Measurements from ENCODE around the gene TMCC1. TPM values are rescaled to one million over a fixed set of nuclear protein-coding genes. Genes with fewer than 3 reads are reported as not detected.

The TMCC1 gene
- total RNA-seq, 2 experiments from 2014 or later: 15.9 to 16.8 TPM

GRCh38 chr3:129738172-129738571, 155.3 kb downstream of the TMCC1 start:
- no peaks in the 10 kb centered on the region for H3K9me3 Mint-ChIP-seq (ENCODE audit: insufficient read depth)
- no peak overlapping the region for H3K4me3 Mint-ChIP-seq
- ChIA-PET POLR2A (no interaction called here), CTCF (no interaction called here)
- ATAC-seq: no peak
- no peaks in the 10 kb centered on the region for H3K27me3 Mint-ChIP-seq (ENCODE audit: low read depth)
- no peak for DNase-seq
- H3K4me1 Mint-ChIP-seq (ENCODE audit: low read depth): no peaks in the 10 kb centered on the region
- H3K27ac Mint-ChIP-seq: no peak overlapping the region
- H3K36me3 Mint-ChIP-seq (ENCODE audit: low read depth): no peaks in the 10 kb centered on the region

- H3K36me3 Mint-ChIP-seq (ENCODE audit: low read depth): no peaks in the 10 kb centered on the region
- POLR2A ChIA-PET: interaction anchor here (0.6 kb wide), 1 partner anchor 498 kb away, joined by 3 read pairs; no protein-coding TSS in a partner anchor
- H3K4me3 Mint-ChIP-seq: no peak overlapping the region
- H3K27me3 Mint-ChIP-seq (ENCODE audit: low read depth): no peaks in the 10 kb centered on the region
- ATAC-seq (no peak), DNase-seq (no peak)
- CTCF ChIA-PET: no interaction called here
- H3K4me1 Mint-ChIP-seq (ENCODE audit: low read depth): no peaks in the 10 kb centered on the region
- no peak overlapping the region for H3K27ac Mint-ChIP-seq
- no peaks in the 10 kb centered on the region for H3K9me3 Mint-ChIP-seq (ENCODE audit: insufficient read depth)
Observed at GRCh38 chr3:129736070-129736469, 157.4 kb downstream of the TMCC1 start.

GRCh38 chr3:129735638-129736037, 157.9 kb downstream of the TMCC1 start:
- Mint-ChIP-seq H3K9me3 (ENCODE audit: insufficient read depth) (no peaks in the 10 kb centered on the region), H3K36me3 (ENCODE audit: low read depth) (no peaks in the 10 kb centered on the region), H3K4me3 (no peak overlapping the region), H3K27me3 (ENCODE audit: low read depth) (no peaks in the 10 kb centered on the region), H3K27ac (no peak overlapping the region), H3K4me1 (ENCODE audit: low read depth) (no peaks in the 10 kb centered on the region)
- CTCF ChIA-PET: interaction anchor here (0.7 kb wide), 1 partner anchor 22 kb away, joined by 4 read pairs; no protein-coding TSS in a partner anchor
- ATAC-seq (no peak), DNase-seq (no peak)
- POLR2A ChIA-PET: no interaction called here

GRCh38 chr3:129734449-129734848, 159.1 kb downstream of the TMCC1 start:
- Mint-ChIP-seq H3K4me1 (ENCODE audit: low read depth) (no peaks in the 10 kb centered on the region), H3K27ac (no peak overlapping the region), H3K36me3 (ENCODE audit: low read depth) (no peaks in the 10 kb centered on the region), H3K4me3 (no peak overlapping the region), H3K27me3 (ENCODE audit: low read depth) (no peaks in the 10 kb centered on the region), H3K9me3 (ENCODE audit: insufficient read depth) (no peaks in the 10 kb centered on the region)
- no peak for ATAC-seq
- ChIA-PET POLR2A (no interaction called here), CTCF (no interaction called here)
- no peak for DNase-seq

GRCh38 chr3:129732200-129732876, 161.2 kb downstream of the TMCC1 start:
- ATAC-seq (no peak), DNase-seq (no peak)
- no peaks in the 10 kb centered on the region for H3K36me3 Mint-ChIP-seq (ENCODE audit: low read depth)
- no peaks in the 10 kb centered on the region for H3K9me3 Mint-ChIP-seq (ENCODE audit: insufficient read depth)
- H3K27me3 Mint-ChIP-seq (ENCODE audit: low read depth): no peaks in the 10 kb centered on the region
- no peak overlapping the region for H3K27ac Mint-ChIP-seq
- ChIA-PET POLR2A (no interaction called here), CTCF (no interaction called here)
- no peak overlapping the region for H3K4me3 Mint-ChIP-seq
- no peaks in the 10 kb centered on the region for H3K4me1 Mint-ChIP-seq (ENCODE audit: low read depth)

GRCh38 chr3:129727707-129728106, 165.8 kb downstream of the TMCC1 start:
- no peak for DNase-seq
- no peak overlapping the region for H3K27ac Mint-ChIP-seq
- ChIA-PET POLR2A (no interaction called here), CTCF (interaction anchor here (0.6 to 1.0 kb wide), 3 partner anchors 13 to 433 kb away, joined by 3 read pairs; no protein-coding TSS in a partner anchor)
- H3K4me3 Mint-ChIP-seq: no peak overlapping the region
- no peak for ATAC-seq
- no peaks in the 10 kb centered on the region for H3K36me3 Mint-ChIP-seq (ENCODE audit: low read depth)
- H3K9me3 Mint-ChIP-seq (ENCODE audit: insufficient read depth): no peaks in the 10 kb centered on the region
- H3K4me1 Mint-ChIP-seq (ENCODE audit: low read depth): no peaks in the 10 kb centered on the region
- no peaks in the 10 kb centered on the region for H3K27me3 Mint-ChIP-seq (ENCODE audit: low read depth)

- no peak overlapping the region for H3K4me3 Mint-ChIP-seq
- no peak for DNase-seq
- ATAC-seq: no peak
- H3K4me1 Mint-ChIP-seq (ENCODE audit: low read depth): no peaks in the 10 kb centered on the region
- no peaks in the 10 kb centered on the region for H3K9me3 Mint-ChIP-seq (ENCODE audit: insufficient read depth)
- CTCF ChIA-PET: interaction anchor here (0.6 kb wide), 1 partner anchor 20 kb away, joined by 3 read pairs; no protein-coding TSS in a partner anchor
- no peaks in the 10 kb centered on the region for H3K36me3 Mint-ChIP-seq (ENCODE audit: low read depth)
- POLR2A ChIA-PET: interaction anchor here (0.6 kb wide), 1 partner anchor 12 kb away, joined by 3 read pairs; no protein-coding TSS in a partner anchor
- no peak overlapping the region for H3K27ac Mint-ChIP-seq
- H3K27me3 Mint-ChIP-seq (ENCODE audit: low read depth): no peaks in the 10 kb centered on the region
Observed at GRCh38 chr3:129723558-129724324, 169.8 kb downstream of the TMCC1 start.

- H3K27me3 Mint-ChIP-seq (ENCODE audit: low read depth): no peaks in the 10 kb centered on the region
- CTCF ChIA-PET: no interaction called here
Observed at GRCh38 chr3:129722527-129722926, 171.0 kb downstream of the TMCC1 start.

GRCh38 chr3:129718201-129718600, 175.3 kb downstream of the TMCC1 start:
- H3K36me3 Mint-ChIP-seq (ENCODE audit: low read depth): no peaks in the 10 kb centered on the region
- no peaks in the 10 kb centered on the region for H3K27me3 Mint-ChIP-seq (ENCODE audit: low read depth)
- no peaks in the 10 kb centered on the region for H3K9me3 Mint-ChIP-seq (ENCODE audit: insufficient read depth)
- no peak overlapping the region for H3K27ac Mint-ChIP-seq
- ChIA-PET POLR2A (no interaction called here), CTCF (no interaction called here)
- DNase-seq (no peak), ATAC-seq (no peak)
- no peaks in the 10 kb centered on the region for H3K4me1 Mint-ChIP-seq (ENCODE audit: low read depth)
- no peak overlapping the region for H3K4me3 Mint-ChIP-seq

More at GRCh38 chr3:129722527-129722926, 171.0 kb downstream of the TMCC1 start:
- Mint-ChIP-seq H3K4me3 (no peak overlapping the region), H3K36me3 (ENCODE audit: low read depth) (no peaks in the 10 kb centered on the region), H3K27ac (no peak overlapping the region), H3K9me3 (ENCODE audit: insufficient read depth) (no peaks in the 10 kb centered on the region), H3K4me1 (ENCODE audit: low read depth) (no peaks in the 10 kb centered on the region)
- POLR2A ChIA-PET: no interaction called here
- DNase-seq: no peak
- no peak for ATAC-seq

- Mint-ChIP-seq H3K27ac (no peak overlapping the region), H3K27me3 (ENCODE audit: low read depth) (no peaks in the 10 kb centered on the region), H3K9me3 (ENCODE audit: insufficient read depth) (no peaks in the 10 kb centered on the region), H3K4me3 (no peak overlapping the region), H3K36me3 (ENCODE audit: low read depth) (no peaks in the 10 kb centered on the region), H3K4me1 (ENCODE audit: low read depth) (no peaks in the 10 kb centered on the region)
- no peak for DNase-seq
- ChIA-PET POLR2A (no interaction called here), CTCF (interaction anchor here (0.6 kb wide), 1 partner anchor 139 kb away, joined by 3 read pairs; no protein-coding TSS in a partner anchor)
- no peak for ATAC-seq
Observed at GRCh38 chr3:129715854-129716253, 177.7 kb downstream of the TMCC1 start.

- H3K27me3 Mint-ChIP-seq (ENCODE audit: low read depth): no peaks in the 10 kb centered on the region
- H3K9me3 Mint-ChIP-seq (ENCODE audit: insufficient read depth): no peaks in the 10 kb centered on the region
- DNase-seq (no peak), ATAC-seq (no peak)
- H3K4me1 Mint-ChIP-seq (ENCODE audit: low read depth): no peaks in the 10 kb centered on the region
- CTCF ChIA-PET: no interaction called here
- POLR2A ChIA-PET: no interaction called here
- H3K36me3 Mint-ChIP-seq (ENCODE audit: low read depth): no peaks in the 10 kb centered on the region
- H3K27ac Mint-ChIP-seq: no peak overlapping the region
- no peak overlapping the region for H3K4me3 Mint-ChIP-seq
Observed at GRCh38 chr3:129708328-129708861, 185.1 kb downstream of the TMCC1 start.

- ChIA-PET POLR2A (no interaction called here), CTCF (interaction anchor here (1.1 kb wide), 1 partner anchor 47 kb away, joined by 3 read pairs; no protein-coding TSS in a partner anchor)
- Mint-ChIP-seq H3K27ac (no peak overlapping the region), H3K4me3 (no peak overlapping the region), H3K36me3 (ENCODE audit: low read depth) (no peaks in the 10 kb centered on the region), H3K27me3 (ENCODE audit: low read depth) (no peaks in the 10 kb centered on the region), H3K9me3 (ENCODE audit: insufficient read depth) (no peaks in the 10 kb centered on the region), H3K4me1 (ENCODE audit: low read depth) (no peaks in the 10 kb centered on the region)
- no peak for DNase-seq
- no peak for ATAC-seq
Observed at GRCh38 chr3:129705274-129705673, 188.2 kb downstream of the TMCC1 start.

Data from activated CD8-positive, alpha-beta T cell treated with anti-CD3 and anti-CD28 coated beads, Interleukin-2, amount 10 ng/mL, durations not matched to agents 7 days and 5 days (primary cell).